ENCODE results near the gene ETV6.

DNA sequence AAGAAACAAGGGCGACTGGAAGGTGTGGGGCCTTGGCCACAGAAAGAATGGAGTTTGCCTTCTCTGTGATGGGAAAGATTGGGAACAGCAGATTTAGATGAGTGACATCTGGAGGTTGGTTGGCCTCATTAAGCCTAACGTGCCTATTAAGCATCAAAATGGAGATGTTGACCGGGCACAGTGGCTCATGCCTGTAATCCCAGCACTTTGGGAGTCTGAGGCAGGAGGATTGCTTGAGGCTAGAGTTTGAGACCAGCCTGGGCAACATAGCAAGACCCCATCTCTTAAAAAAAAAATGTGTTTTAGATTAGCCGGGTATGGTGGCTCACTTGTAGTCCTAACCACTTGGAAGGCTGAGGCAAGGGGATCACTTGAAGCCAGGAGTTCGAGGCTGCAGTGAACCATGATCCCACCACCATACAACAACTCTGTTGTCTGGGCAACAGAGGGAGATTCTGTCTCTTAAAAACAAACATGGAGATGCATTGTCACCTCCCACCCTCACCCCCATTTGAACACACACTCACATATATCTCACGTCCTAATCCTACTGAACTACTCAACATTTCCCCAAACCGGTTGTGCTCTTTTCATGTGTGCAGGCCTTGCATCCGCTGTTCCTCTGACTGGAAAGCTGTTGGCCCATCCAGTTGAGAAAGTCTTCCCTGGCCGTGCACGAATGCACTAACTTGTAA is 172.1 kb downstream of the ETV6 start:
- TF ChIP-seq, protein P1, sequence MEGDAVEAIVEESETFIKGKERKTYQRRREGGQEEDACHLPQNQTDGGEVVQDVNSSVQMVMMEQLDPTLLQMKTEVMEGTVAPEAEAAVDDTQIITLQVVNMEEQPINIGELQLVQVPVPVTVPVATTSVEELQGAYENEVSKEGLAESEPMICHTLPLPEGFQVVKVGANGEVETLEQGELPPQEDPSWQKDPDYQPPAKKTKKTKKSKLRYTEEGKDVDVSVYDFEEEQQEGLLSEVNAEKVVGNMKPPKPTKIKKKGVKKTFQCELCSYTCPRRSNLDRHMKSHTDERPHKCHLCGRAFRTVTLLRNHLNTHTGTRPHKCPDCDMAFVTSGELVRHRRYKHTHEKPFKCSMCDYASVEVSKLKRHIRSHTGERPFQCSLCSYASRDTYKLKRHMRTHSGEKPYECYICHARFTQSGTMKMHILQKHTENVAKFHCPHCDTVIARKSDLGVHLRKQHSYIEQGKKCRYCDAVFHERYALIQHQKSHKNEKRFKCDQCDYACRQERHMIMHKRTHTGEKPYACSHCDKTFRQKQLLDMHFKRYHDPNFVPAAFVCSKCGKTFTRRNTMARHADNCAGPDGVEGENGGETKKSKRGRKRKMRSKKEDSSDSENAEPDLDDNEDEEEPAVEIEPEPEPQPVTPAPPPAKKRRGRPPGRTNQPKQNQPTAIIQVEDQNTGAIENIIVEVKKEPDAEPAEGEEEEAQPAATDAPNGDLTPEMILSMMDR (IDR thresholded peaks at IDR 0.05) = no peak
- no peak for TF ChIP-seq POLR2A (IDR thresholded peaks at IDR 0.05)
